ENCODE measurements around the gene AP3B2.

Gene AP3B2

GRCh38 chr15:82660378-82660777 is 49.3 kb downstream of the AP3B2 start (continued):
- TF ChIP-seq CREB5 (CRISPR knock-in tag; IDR thresholded peaks at IDR 0.05; ENCODE audit: low read depth) (no peak), ESRRG (CRISPR knock-in tag; IDR thresholded peaks at IDR 0.05) (no peak), ARNTL (CRISPR knock-in tag; IDR thresholded peaks at IDR 0.05; ENCODE audit: borderline replicate concordance, low read depth) (no peak)

- no peak for ATAC-seq
- TF ChIP-seq, protein P1, sequence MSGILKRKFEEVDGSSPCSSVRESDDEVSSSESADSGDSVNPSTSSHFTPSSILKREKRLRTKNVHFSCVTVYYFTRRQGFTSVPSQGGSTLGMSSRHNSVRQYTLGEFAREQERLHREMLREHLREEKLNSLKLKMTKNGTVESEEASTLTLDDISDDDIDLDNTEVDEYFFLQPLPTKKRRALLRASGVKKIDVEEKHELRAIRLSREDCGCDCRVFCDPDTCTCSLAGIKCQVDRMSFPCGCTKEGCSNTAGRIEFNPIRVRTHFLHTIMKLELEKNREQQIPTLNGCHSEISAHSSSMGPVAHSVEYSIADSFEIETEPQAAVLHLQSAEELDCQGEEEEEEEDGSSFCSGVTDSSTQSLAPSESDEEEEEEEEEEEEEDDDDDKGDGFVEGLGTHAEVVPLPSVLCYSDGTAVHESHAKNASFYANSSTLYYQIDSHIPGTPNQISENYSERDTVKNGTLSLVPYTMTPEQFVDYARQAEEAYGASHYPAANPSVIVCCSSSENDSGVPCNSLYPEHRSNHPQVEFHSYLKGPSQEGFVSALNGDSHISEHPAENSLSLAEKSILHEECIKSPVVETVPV (CRISPR knock-in tag; IDR thresholded peaks at IDR 0.05), result no peak
- TF ChIP-seq OSR1 (CRISPR knock-in tag; IDR thresholded peaks at IDR 0.05) (no peak), SNAI2 (CRISPR knock-in tag; IDR thresholded peaks at IDR 0.05) (no peak), CSDC2 (CRISPR knock-in tag; IDR thresholded peaks at IDR 0.05) (no peak), ARNTL (CRISPR knock-in tag; IDR thresholded peaks at IDR 0.05; ENCODE audit: borderline replicate concordance, low read depth) (no peak), RARB (CRISPR knock-in tag; IDR thresholded peaks at IDR 0.05) (no peak), PPARA (CRISPR knock-in tag; IDR thresholded peaks at IDR 0.05; ENCODE audit: borderline replicate concordance) (no peak), CREB5 (CRISPR knock-in tag; IDR thresholded peaks at IDR 0.05; ENCODE audit: low read depth) (no peak), ZFP3 (CRISPR knock-in tag; IDR thresholded peaks at IDR 0.05) (no peak), ISL1 (CRISPR knock-in tag; IDR thresholded peaks at IDR 0.05) (no peak), GLIS3 (CRISPR knock-in tag; IDR thresholded peaks at IDR 0.05) (no peak), ZNF70 (CRISPR knock-in tag; IDR thresholded peaks at IDR 0.05) (no peak), ZNF8 (CRISPR knock-in tag; IDR thresholded peaks at IDR 0.05) (no peak), TSHZ2 (CRISPR knock-in tag; IDR thresholded peaks at IDR 0.05) (no peak)
- TF ChIP-seq, protein P2, sequence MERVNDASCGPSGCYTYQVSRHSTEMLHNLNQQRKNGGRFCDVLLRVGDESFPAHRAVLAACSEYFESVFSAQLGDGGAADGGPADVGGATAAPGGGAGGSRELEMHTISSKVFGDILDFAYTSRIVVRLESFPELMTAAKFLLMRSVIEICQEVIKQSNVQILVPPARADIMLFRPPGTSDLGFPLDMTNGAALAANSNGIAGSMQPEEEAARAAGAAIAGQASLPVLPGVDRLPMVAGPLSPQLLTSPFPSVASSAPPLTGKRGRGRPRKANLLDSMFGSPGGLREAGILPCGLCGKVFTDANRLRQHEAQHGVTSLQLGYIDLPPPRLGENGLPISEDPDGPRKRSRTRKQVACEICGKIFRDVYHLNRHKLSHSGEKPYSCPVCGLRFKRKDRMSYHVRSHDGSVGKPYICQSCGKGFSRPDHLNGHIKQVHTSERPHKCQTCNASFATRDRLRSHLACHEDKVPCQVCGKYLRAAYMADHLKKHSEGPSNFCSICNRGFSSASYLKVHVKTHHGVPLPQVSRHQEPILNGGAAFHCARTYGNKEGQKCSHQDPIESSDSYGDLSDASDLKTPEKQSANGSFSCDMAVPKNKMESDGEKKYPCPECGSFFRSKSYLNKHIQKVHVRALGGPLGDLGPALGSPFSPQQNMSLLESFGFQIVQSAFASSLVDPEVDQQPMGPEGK (CRISPR knock-in tag; IDR thresholded peaks at IDR 0.05; ENCODE audit: borderline replicate concordance), result no peak
Observed at GRCh38 chr15:82656641-82657266, 52.9 kb downstream of the AP3B2 start.

GRCh38 chr15:82655606-82656005 is 54.1 kb downstream of the AP3B2 start:
- no peak for ATAC-seq
- TF ChIP-seq TSHZ2 (CRISPR knock-in tag; IDR thresholded peaks at IDR 0.05), result no peak
- no peak for TF ChIP-seq ISL1 (CRISPR knock-in tag; IDR thresholded peaks at IDR 0.05)
- TF ChIP-seq ZFP3 (CRISPR knock-in tag; IDR thresholded peaks at IDR 0.05), result no peak
- TF ChIP-seq CREB5 (CRISPR knock-in tag; IDR thresholded peaks at IDR 0.05; ENCODE audit: low read depth), result no peak

All from SK-N-SH treated with all-trans-retinoic acid at 6 μM for 48 hours (cell line).